ENCODE data around the gene ANKRD27.
"Not testable (repeated sequence)": the region's sequence is repeated elsewhere in the genome, so short reads cannot be mapped to it uniquely, and the experiment has no call there.

The ANKRD27 gene

DNA sequence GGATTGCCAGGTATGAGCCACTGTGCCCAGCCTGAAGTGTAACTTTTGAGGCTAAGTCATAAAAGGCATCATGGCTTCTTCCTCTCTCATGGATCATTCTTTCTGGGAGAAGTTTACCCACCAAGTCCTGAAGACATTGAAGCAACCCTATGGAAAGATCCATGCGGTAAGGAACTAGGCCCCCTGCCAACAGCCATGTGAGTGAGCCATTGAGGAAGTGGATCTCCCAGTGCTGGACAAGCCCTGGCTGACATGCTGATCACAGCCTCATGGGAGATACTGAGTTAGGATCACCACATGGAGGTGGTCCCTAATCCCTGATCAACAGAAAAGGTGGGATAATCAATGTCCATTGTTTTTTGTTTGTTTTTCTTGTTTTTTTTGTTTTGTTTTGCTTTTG is 13.3 kb upstream of the ANKRD27 start:
- DNase-seq (ENCODE audit: low spot score): no peak

DNA sequence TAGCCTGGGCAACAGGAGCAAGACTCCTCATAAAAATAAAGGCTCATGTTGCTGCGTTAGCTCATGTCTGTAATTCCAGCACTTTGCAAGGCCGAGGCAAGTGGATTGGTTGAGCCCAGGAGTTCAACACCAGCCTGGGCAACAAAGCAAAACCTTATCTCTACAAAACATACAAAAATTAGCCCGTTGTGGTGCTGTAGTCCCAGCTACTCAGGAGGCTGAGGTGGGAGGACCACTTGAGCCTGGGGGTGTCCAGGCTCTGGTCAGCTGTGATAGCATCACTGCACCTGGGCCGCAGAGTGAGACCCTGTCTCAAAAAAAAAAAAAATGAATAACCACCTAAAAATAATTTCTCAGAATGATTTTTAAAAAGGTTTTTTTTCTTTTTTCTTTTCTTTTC is 12.7 kb upstream of the ANKRD27 start:
- no peak for DNase-seq (ENCODE audit: low spot score)

DNA sequence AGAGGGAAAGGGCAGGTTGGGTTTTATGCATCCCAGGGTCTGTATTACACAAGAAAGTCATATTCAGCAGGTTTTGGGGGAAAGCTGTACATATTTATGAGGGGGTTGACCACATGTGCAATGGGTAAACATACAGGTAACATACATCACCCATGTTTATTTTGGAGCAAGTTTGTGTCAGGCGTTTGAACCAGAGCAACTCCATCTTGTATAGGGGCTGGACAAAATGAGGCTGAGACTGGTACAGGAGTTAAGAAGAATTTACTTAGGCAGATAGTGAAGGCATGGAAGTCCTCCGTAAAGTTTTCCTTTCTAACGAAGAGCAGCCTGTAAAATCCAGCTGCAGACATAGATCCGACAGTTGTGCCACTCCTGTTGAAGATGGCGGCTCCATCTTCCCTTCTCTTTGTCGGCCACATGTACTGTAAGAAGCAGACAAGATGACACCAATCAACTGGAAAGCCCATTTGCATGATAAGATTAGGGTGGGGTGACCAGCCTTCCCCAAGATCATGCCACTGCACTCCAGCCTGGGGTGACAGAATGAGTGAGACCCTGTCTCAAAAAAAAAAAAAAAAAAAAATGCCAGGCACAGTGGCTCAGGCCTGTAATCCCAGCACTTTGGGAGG is 12.0 kb upstream of the ANKRD27 start:
- DNase-seq (ENCODE audit: low spot score): no peak

DNA sequence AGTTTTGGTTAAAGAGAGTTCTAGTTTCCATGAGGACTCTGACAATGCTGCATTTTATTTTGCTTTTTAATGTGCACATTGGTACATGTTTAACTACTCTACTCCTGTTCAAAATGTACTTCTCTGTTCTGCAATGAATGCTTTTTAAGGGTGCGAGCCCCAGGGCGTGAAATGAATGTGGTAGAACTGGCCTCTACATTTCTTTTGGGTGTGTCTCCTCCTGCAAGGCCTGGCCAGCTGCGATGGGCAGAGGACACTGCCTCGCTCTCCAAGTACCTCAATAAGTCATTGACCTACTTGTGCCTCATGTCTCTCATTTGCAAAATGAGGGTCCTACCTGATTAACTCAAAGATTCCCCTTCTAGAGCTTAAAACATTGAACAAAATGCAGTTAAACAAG is 7.3 kb upstream of the ANKRD27 start:
- DNase-seq (ENCODE audit: low spot score): no peak

DNA sequence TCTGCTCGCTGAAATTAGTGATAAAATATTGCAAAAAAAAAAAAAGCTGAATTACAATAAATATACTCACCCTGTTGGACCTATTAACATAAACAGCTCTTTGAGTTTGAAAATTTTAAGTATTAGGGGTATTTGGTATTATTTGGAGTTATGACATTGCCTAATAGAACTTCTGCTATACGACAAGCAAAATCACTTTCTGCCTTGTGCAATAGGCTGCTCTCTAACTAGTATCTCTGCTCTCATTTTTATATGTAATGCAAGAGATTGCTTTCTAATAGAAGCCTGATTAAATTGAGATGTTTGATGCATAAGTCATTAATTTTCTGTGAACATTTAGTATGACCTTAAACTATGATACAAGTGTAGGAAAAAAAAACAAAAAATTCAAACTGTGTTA is 6.0 kb upstream of the ANKRD27 start:
- no peak for DNase-seq (ENCODE audit: low spot score)

DNA sequence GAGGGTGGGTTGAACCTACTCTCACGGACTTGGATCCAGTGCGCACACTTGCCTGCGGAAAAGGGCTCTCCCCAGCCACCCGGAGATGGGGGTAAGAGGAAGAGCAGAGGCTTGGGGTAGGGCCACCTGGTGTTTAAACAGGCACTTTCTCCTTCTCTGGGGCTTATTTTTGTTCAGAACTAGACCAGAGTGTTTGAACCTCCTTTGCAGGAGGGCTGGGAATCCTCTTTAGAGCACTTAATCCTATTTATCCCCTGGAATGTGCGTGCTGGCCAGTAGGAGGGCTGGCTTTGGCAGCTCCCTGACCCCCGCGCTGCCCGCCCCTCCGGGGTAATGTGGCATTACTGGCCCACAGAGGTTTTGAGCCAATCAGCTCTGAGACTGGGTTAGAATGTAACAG is 2.7 kb upstream of the ANKRD27 start:
- no peak for DNase-seq (ENCODE audit: low spot score)

DNA sequence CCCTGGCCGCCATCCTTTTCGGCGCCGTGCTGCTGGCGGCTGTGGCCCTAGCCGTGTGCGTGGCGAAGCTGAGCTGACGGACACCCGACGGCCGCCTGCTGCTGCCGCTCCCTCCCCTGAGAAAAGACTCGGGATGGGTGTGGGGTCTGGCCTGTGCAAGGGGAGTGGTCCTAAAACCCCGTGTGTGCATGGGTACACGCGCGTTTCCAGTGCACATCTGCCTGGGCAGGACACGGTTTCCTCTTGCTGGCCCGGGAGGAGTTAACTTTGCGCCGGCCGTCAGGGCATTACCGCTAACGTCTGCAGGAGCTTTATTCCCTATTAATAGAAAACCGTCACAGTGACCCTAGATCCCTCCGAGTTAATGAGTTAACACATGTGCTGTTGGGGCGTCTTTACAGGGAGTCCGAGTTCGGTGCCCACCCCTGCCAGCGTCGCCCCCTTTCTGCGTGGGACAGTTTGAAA is 1.9 kb upstream of the ANKRD27 start:
- DNase-seq (ENCODE audit: low spot score): no peak

DNA sequence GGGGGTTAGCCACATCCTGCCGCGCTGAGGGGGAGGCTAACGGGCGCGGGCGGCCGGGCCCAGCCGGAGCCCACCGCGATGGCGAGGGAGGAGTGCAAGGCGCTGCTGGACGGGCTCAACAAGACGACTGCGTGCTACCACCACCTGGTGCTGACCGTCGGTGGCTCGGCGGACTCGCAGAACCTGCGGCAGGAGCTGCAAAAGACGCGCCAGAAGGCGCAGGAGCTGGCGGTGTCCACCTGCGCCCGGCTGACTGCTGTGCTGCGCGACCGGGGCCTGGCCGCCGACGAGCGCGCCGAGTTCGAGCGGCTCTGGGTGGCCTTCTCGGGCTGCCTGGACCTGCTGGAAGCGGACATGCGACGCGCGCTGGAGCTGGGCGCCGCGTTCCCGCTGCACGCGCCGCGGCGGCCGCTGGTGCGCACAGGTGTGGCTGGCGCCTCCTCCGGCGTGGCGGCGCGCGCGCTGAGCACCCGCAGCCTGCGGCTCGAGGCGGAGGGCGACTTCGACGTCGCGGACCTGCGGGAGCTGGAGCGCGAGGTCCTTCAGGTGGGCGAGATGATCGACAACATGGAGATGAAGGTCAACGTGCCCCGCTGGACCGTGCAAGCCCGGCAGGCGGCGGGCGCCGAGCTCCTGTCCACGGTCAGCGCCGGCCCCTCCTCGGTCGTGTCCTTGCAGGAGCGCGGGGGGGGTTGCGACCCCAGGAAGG is 1.4 kb upstream of the ANKRD27 start:
- DNase-seq (ENCODE audit: low spot score): no peak

DNA sequence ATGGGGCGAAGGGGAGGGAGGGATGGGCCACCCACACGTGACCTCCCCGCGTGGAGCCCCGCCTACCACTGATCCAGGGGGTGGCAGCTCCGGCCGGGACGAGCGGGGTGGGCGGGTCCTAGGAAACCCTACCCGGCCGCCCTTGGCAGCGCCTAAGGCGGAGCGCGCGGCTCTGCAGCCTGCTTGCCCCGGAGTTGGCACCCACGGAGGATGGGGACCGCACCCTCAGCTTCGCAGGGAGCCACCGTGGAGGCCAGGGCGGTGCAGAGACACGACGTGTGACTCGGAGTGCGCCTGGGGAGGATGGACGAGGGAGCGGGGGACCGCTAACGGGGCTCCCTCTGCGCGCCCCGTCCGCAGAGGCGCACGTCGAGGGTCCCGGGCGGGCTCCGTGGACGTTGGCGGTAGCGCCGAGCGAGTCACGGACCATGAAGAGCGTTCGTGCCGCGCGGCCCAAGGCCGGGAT is 773 bp upstream of the ANKRD27 start, which contains the start of gene RGS9BP:
RGS9BP (plus strand) TSS at position 129 of the 466 bp plus-strand sequence. CDS start 416 bp downstream, outside the sequence.
- DNase-seq (ENCODE audit: low spot score): peak; percentile 75

DNA sequence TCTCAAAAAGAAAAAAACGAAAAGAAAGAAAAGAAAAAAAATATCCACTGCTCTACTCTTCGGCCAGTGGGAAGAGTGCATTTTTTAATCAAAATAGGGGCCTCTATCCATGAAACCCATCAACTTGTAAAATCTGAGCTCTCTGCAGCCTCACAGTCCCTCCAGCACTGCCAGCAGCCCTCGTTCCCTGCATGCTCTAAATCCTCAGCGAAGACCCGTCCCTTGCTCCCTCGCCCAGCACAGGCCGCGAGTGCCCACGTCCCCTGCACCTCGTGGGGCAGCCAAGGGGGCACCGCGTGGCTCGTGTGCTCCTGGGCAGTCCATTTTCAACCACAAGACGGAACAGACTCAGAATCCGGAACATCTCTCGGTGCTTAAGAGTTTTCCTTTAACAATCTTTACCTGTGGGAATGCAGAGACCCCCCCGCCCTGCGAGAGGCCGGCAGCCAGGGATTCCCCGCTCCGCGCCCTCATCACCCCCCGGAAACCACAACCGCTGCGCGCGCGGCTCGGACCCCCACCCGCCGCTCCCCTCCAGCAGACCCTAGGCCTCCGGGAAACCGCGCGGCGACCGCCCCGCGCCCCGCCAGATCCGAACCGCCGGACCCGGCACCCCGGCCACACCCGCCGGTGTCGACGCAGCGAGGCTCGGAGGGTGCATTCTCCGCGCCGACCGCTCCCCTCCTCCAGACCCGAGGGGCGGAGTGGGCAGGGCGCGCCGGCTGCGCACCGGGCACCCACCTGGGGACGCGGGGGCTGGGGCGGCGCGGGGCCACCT is 638 bp downstream of the ANKRD27 start:
- DNase-seq (ENCODE audit: low spot score): no peak

DNA sequence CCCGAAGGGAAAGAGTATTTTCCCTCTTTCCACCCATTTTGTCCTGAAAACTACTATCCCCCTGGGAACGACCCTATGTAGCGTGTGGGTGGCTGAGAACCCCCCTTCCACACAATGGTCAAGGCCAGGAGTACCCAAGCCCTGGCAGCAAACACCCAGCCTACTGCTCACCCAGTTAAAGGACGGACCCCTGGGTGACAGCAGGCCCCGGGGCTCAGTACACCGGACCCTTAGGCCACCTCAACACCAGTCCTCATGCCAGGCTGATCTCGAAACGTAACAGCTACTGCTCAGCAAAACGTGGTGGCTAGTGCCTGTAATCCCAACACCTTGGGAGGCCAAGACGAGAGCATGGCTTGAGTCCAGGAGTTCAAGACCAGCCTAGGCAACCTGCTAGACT is 1.4 kb downstream of the ANKRD27 start:
- DNase-seq (ENCODE audit: low spot score): no peak

DNA sequence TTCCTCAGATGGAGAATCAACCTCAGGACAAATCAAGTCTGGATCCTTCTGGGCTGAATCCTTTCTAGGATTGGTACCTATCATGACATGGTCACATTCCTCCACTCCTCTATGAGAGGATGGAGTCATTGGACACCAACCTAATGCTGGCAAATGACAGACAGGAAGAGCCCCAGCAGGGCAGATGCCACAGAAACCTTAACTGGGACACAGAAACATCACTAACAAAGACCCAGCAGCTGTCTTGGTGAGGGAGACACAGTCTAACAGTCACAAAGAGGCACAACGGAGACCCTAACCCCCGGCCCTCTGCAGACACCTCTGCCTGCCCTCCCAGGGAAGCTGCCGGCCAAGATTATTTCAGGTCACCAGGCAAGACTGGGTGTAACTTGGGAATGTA is 2.1 kb downstream of the ANKRD27 start:
- no peak for DNase-seq (ENCODE audit: low spot score)

DNA sequence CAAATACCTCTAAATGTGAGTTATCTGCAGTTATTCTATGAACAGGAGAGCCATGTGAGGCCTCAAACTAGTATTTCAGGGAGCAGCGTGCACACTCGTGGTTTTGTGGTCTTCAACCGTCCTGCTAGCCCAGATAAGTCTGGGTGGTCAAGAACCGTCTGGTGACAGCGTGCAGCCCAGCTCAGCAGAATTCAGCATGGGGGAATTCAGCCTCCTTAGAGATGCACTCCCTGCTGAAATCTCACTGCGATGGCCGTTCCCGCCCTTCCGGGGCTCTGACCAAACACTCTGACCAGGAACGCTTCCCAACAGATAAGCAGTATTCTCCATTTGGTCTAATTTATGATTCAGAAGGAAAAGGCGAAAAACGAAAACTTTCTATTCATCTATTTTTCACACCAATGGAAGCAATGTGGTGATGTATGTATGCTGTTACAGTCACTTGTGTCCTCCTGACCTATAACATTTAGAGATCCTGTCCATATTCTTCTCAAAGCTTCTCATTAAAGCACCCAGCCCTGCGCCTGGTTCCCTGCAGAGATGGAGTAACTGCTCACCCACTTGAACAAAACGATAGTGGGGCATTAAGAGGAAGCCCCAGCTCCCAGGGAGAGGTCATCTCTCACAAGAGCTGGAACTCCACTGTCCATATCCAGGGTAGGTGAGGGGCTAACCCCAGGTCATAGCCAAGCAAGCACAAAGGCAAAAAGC is 2.9 kb downstream of the ANKRD27 start:
- DNase-seq (ENCODE audit: low spot score): no peak

DNA sequence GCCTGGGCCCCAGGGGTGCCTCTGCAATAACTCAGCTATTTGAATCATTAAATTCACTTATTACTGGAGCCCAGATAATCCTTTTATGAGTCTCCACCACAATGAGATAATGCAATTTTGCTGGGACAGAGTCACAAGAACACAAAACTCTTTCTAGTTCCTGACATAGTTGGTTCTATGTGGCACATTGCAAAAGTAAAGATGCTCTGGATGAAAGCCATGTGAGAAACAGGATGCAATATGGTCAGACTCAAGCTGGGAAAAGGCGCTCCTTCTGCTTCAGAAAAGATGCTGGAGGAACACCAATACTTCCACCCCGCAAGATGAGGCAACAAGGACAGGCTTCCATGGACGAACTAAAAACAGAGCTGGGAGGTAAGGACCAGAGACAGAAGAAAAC is 5.7 kb downstream of the ANKRD27 start:
- DNase-seq (ENCODE audit: low spot score): no peak

DNA sequence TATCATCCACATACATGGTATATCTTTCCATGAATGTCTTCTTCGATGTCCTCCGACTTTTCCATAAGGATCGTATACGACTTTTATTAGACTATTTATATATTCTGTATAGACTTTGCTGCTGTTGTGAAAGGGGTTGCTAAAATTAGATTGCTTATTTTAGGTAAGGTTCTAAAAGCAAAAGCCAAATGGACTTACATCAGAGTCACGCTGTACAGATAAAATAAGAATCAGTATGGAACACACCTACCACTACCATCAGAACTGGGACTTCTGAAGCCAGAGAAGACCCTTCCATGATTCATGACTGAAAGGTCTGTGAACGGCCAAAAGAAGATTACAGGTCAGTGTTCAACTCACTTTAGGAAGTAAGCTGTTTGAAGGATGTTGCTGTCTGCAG is 8.9 kb downstream of the ANKRD27 start:
- DNase-seq (ENCODE audit: low spot score): no peak

DNA sequence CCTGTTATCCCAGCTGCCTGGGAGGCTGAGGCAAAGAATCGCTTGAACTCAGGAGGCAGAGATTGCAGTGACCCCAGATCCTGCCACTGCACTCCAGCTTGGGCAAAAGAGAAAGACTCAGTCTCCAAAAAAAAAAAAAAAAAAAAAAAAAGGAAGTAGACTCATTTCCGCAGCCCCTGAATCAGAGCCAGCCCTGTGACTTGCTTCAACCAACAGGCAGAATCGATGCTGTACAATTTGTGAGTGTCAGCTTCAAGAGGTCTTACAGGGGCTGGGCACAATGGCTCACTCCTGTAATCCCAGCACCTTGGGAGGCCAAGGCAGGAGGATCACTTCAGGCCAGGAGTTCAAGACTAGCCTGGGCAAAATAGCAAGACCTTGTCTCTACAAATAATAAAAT is 12.8 kb downstream of the ANKRD27 start:
- DNase-seq (ENCODE audit: low spot score): no peak

DNA sequence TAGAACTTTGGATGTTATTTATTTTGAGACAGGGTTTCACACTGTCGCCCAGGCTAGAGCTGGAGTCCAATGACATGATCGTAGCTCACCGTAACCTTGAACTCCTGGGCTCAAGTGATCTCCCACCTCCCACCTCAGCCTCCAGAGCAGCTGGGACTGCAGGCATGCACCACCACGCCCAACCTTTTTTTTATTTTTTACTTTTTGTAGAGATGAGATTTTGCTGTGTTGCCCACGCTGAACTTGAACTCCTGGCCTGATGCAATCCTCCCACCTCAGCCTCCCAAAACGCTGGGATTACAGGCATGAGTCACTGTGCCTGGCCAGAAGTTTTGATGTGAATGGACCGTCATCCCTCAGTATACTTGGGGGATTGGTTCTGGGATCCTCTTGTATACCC is 13.7 kb downstream of the ANKRD27 start:
- DNase-seq (ENCODE audit: low spot score): no peak

DNA sequence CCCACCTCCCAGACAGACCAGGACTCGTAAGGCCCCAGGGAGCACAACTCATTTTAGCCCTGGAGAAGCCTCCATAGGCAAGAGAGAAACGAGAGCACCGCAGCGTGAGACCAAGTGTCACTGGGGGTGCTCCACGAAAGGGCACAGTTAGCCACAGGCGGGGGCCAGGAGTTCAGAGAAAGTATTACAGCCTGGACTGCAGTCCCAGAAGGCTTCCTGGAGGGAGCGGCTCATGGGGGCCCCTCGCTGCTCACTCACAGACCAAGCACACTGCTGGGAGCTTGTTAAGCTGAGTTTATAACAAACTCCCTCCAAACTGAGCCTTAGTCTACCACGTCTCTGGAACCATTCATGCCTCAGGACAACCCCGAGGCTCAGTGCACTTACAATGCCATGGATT is 16.5 kb downstream of the ANKRD27 start:
- no peak for DNase-seq (ENCODE audit: low spot score)

DNA sequence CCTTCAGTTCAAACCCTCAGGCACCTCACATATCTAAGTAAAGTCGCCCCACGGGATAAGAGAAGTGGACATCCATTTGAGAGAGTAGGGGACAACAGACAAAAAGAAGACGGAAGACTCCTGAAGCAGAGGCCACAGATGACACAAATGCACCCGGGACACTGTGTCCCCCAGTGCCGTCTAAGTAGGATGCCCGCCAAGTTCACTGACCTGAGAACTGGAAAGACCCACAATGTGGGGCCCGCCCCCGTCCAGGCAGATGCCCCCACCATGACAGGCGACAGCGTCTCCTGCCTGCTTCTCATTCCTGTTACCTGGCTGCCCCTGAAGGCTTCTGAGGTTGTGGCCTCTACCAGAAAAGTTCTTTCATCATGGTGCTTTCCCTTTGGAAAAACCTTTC is 16.9 kb downstream of the ANKRD27 start:
- no peak for DNase-seq (ENCODE audit: low spot score)

DNA sequence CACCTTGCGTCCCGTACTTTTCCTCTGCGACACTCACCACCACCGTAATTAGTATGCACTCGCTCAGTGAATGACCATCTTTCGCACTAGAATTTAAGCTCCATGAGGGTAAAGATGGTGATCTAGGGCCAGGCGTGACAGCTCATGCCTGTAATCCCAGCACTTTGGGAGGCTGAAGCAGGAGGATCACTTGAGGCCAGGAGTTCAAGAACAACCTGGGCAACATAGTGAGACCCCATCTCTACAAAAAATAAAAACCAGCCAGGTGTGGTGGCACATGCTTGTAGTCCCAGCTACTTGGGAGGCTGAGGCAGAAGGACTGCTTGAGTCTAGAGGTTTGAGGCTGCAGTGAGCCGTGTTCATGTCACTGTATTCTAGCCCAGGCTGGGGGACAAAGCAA is 18.6 kb downstream of the ANKRD27 start:
- DNase-seq (ENCODE audit: low spot score): not testable (repeated sequence)

DNA sequence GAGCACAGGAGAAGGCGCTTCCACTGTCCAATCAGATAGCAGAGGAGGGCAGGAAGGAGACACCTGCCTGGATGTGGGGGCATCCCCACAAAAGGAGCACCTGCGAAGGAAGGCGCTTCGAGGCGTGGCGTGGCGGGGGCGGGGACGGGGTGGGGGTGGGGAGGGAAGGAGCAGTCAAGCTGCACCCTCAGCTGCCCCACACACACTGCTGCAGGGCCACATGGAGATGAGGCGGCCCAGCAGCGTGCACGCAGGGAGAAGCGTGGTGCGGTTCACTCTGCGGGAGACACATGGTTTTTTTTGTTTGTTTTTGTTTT is 21.4 kb downstream of the ANKRD27 start:
- DNase-seq (ENCODE audit: low spot score): no peak

DNA sequence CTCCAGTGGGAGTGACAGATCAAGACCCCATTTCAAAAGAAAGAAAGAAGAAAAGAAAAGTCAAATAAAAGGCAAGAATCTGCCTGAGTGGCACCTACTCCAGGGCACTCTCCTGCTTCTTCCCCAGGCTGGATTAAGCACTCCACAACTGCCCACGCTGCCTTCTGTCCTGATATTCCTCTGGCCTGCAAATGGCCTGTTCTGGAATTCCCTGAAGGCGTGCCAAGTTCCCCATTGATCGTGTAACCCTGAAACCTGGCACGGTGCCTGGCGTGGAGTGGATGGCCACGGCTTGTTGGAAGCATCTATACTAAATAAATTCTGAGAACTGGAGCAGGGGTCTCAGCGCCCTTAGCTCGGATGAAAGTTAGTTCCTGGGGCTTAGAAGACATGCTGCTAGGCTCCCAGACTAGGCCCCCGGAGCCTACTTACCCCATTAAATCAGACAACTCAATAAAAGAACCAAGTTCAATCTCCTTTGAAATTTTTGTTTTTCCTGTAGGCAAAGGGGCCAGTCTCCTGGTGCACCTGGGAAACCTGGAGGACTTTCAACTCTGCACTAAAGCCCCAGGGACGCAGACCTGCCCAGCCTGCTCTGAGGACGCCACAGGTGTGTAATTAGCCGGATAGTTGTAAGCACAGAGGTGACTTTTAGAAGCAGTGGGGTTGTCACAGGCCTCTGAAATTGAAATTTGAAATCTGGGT is 21.9 kb downstream of the ANKRD27 start:
- peak; percentile 23 for DNase-seq (ENCODE audit: low spot score)

Data from globus pallidus (tissue), 1 donor.